ENCODE data around the gene PRAMEF14. TPM values are rescaled to one million over a fixed set of nuclear protein-coding genes. Genes with fewer than 3 reads are reported as not detected.

The PRAMEF14 gene, protein sequence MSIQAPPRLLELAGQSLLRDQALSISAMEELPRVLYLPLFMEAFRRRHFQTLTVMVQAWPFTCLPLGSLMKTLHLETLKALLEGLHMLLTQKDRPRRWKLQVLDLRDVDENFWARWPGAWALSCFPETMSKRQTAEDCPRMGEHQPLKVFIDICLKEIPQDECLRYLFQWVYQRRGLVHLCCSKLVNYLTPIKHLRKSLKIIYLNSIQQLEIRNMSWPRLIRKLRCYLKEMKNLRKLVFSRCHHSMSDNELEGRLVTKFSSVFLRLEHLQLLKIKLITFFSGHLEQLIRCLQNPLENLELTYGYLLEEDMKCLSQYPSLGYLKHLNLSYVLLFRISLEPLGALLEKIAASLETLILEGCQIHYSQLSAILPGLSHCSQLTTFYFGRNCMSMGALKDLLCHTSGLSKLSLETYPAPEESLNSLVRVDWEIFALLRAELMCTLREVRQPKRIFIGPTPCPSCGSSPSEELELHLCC
- not detected in 2 replicates for total RNA-seq

DNA sequence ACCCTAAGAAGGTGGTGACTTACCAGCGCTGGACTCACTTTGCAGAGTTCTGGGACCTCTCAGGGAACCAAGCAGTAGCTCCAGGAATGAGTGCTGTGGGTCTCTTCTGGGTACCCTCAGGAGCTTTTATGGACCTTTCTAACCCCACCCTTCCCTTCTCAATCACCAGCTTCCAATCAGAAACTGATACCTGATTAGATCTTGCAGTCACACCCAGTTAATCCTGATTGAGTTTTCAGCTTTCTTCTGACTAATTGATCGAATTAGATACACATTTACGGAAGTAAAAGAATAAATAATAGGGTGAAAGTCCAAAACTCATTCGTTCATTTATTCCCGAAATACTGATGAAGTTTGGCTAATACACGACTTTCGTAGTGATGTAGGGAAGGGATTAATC is at the start of gene PRAMEF14:
PRAMEF14 (minus strand) TSS at position 101 of the 400 bp plus-strand sequence. CDS start 1,820 bp downstream, outside the sequence.

GRCh38 chr1:13389332-13389731 is 42.4 kb upstream of the PRAMEF14 start, which contains the start of gene PRAMEF17:
Gene PRAMEF17, plus strand, starts transcription at chr1:13389632. Its CDS starts 26 bp downstream, at chr1:13389658.

DNA sequence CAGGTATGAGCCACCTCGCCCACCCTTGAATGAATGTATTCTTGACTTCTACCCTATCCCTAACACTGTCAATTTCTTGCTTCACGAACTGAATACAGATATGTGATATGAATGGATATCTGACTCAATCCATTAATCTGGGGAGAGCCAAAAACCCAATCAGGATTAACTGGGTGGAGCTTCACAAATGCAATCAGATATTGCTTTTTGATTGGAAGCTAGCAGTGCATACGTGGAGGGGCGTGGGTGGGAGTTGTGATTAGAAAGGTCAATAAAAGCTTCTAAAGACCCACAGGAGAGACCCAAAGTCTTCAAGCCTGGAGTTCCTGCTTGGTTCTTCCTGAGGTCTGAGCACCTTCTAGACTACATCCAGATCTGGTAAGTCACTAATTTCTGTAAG is 31.7 kb downstream of the PRAMEF14 start, which contains the start of gene PRAMEF15:
PRAMEF15 (plus strand) TSS at position 301 of the 400 bp plus-strand sequence. CDS start 2,827 bp downstream, outside the sequence.

GRCh38 chr1:13303239-13303638 is 43.7 kb downstream of the PRAMEF14 start, which contains the start of gene PRAMEF33:
Gene PRAMEF33, plus strand, starts transcription at chr1:13303539. Its CDS starts 2,416 bp downstream, at chr1:13305955.

Other genes with a start within 250 kb of the PRAMEF14 start
- not detected in 2 replicates for gene HNRNPCL2, start 230.3 kb downstream of the PRAMEF14 start, total RNA-seq
- not detected in 2 replicates for gene PRAMEF26, start 191.1 kb downstream of the PRAMEF14 start, total RNA-seq
- not detected in 2 replicates for gene HNRNPCL4, start 181.5 kb downstream of the PRAMEF14 start, total RNA-seq
- not detected in 2 replicates for gene PRAMEF9, start 175.3 kb downstream of the PRAMEF14 start, total RNA-seq
- gene PRAMEF13, start 145.7 kb downstream of the PRAMEF14 start, total RNA-seq = not detected in 2 replicates
- gene PRAMEF18, start 121.0 kb downstream of the PRAMEF14 start, total RNA-seq = not detected in 2 replicates
- not detected in 2 replicates for gene PRAMEF5, start 92.9 kb downstream of the PRAMEF14 start, total RNA-seq
- not detected in 2 replicates for gene PRAMEF8, start 62.0 kb downstream of the PRAMEF14 start, total RNA-seq
- gene PRAMEF33, start 43.6 kb downstream of the PRAMEF14 start, total RNA-seq = not detected in 2 replicates
- not detected in 2 replicates for gene PRAMEF15, start 31.6 kb downstream of the PRAMEF14 start, total RNA-seq
- gene PRAMEF19, start 24.8 kb upstream of the PRAMEF14 start, total RNA-seq = not detected in 2 replicates
- gene PRAMEF17, start 42.5 kb upstream of the PRAMEF14 start, total RNA-seq = not detected in 2 replicates
- gene PRAMEF20, start 63.3 kb upstream of the PRAMEF14 start, total RNA-seq = not detected in 2 replicates
- not detected in 2 replicates for gene LRRC38, start 166.9 kb upstream of the PRAMEF14 start, total RNA-seq
- 0.33 TPM in 1 of 2 replicates, not detected in the other for gene PDPN, start 236.7 kb upstream of the PRAMEF14 start, total RNA-seq

Measured in vein endothelial cell (primary cell).